Mammary epithelial cell (primary cell): ENCODE data around the gene TMEM129.

Experiments used
- CTCF ChIP-seq, 2 donors: IDR thresholded peaks in 1 of 2; conservative IDR thresholded peaks in 1 of 2; 2 replicates each; pipeline ENCODE4 v1.5.1; 2011 to 2012; ENCODE audit warnings: inconsistent platforms in 2 of 2, low read length in 2 of 2, mild to moderate bottlenecking in 2 of 2, control low read depth in 1 of 2, low read depth in 1 of 2; ENCODE audit not compliant: insufficient read depth in 1 of 2; ENCODE audit errors: extremely low read depth in 1 of 2
- EZH2 ChIP-seq: IDR thresholded peaks from 2 replicates; pipeline ENCODE4 v1.6.1; 2012; ENCODE audit warnings: low read length, inconsistent platforms, borderline replicate concordance

- TF ChIP-seq CTCF (conservative IDR thresholded peaks at IDR 0.05 in 1 of 2, IDR thresholded peaks at IDR 0.05 in 1 of 2; ENCODE audit: extremely low read depth in 1 of 2, insufficient read depth in 1 of 2, low read depth in 1 of 2, low read length in 2 of 2) = peak; percentile 46 to 81
- no peak for TF ChIP-seq EZH2
Measured at GRCh38 chr4:1748465-1748995, 27.4 kb upstream of the TMEM129 start.
